Suprapubic skin (tissue), 3 donors: ENCODE data around the gene NAPA.

Experiments used
- CTCF ChIP-seq, 2 donors: fragments of 200-600 bp in 1 of 2; fragments of 450-650 bp in 1 of 2; sonication (generic) in 1 of 2; IDR thresholded peaks; one replicate each; pipeline ENCODE4 v1.5.1; 2016 to 2019; ENCODE audit warnings: antibody characterized with exemption in 2 of 2, mild to moderate bottlenecking in 1 of 2, moderate library complexity in 1 of 2
- POLR2A ChIP-seq, 2 donors: fragments of 450-650 bp; IDR thresholded peaks; one replicate each; pipeline ENCODE4 v1.6.1; 2017; ENCODE audit warnings: antibody characterized with exemption in 2 of 2, mild to moderate bottlenecking in 2 of 2, moderate library complexity in 2 of 2

GRCh38 chr19:47549261-47549862, 34.5 kb upstream of the NAPA start:
- TF ChIP-seq POLR2A (IDR thresholded peaks at IDR 0.05) = no peak
- TF ChIP-seq CTCF (IDR thresholded peaks at IDR 0.05) = no peak
